ENCODE results near the gene USP1.
A peak's percentile ranks its signal among the peaks of the same experiment; 100 is the strongest.

USP1 gene, protein sequence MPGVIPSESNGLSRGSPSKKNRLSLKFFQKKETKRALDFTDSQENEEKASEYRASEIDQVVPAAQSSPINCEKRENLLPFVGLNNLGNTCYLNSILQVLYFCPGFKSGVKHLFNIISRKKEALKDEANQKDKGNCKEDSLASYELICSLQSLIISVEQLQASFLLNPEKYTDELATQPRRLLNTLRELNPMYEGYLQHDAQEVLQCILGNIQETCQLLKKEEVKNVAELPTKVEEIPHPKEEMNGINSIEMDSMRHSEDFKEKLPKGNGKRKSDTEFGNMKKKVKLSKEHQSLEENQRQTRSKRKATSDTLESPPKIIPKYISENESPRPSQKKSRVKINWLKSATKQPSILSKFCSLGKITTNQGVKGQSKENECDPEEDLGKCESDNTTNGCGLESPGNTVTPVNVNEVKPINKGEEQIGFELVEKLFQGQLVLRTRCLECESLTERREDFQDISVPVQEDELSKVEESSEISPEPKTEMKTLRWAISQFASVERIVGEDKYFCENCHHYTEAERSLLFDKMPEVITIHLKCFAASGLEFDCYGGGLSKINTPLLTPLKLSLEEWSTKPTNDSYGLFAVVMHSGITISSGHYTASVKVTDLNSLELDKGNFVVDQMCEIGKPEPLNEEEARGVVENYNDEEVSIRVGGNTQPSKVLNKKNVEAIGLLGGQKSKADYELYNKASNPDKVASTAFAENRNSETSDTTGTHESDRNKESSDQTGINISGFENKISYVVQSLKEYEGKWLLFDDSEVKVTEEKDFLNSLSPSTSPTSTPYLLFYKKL

DNA sequence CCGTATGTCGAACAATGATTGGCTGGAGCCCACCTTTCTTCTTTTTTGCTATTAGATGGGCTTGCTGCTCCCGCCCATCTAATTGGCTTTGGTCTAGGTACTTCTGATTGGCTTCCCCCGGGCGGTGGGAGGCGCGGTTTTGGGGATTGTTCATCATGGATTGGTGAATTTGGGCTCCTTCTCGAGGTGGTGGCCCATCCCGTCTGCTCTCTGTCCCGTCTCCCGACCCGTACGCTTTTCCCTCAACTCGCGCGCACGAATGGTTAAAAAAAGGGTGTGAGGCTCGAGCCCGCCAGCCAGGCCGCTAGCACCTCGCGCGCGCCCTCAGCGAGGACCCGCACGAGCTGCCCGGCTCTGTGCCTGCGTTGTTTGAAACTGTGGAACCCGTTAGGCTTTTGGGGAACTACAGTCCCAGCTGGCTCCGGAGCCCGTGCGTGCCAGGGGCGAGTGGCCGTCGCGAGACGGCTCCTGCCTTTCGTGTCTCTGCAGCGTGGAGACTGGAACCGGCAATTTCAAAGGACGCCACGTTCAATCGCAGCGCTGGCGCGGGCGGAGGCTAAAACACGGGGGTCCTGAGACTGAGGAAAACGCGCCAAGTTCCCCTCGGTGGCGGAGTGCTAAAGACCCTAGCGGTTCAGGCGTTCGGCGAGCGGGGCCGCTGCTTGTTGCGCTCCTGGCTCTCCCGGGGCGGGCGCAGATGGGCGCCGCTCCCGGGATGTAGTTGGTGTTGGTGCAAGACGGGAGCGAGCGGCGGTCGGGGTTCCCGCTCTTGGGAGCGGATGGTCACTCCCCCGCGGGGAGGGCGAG, at the start of gene USP1:
USP1 (plus strand) TSS at position 584 of the 807 bp plus-strand sequence. CDS start 2,819 bp downstream, outside the sequence.
- peak; percentile 96 to 99 (median 98) for DNase-seq

DNA sequence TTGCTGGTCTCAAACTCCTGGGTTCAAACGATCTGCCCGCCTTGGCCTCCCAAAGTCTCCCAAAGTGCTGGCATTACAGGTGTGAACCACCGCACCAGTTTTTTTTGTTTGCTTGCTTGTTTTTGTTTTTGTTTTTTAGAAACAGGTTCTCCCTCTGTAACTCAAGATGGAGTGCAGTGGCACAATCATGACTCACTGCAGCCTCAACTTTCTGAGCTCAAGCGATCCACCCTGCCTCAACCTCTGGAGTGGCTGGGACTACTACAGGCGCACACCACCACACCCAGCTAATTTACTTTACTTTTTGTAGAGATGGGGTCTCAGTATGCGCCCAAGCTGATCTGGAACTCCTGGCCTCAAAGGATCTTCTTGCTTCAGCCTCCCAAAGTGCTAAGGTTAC, 47.3 kb upstream of the USP1 start:
- no peak for DNase-seq

DNA sequence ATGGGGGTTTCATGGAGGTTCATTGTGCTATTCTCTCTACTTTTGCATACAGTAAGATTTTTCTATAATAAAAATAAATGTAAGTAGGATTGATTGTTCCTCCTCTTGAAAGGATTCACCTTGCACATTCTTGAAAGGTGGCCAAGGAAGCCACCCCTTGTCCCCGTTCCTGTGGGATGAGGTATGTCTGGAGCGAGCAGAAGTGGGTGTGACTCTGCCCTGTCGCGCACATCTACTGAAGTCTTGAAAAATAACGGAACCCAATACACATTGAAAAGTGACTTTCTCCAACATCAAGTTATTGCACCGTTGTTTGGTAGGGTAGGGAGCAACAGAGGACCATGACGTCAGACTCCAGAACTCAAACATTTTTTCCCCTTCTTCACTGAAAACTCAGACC, 46.8 kb upstream of the USP1 start:
- DNase-seq: no peak

DNA sequence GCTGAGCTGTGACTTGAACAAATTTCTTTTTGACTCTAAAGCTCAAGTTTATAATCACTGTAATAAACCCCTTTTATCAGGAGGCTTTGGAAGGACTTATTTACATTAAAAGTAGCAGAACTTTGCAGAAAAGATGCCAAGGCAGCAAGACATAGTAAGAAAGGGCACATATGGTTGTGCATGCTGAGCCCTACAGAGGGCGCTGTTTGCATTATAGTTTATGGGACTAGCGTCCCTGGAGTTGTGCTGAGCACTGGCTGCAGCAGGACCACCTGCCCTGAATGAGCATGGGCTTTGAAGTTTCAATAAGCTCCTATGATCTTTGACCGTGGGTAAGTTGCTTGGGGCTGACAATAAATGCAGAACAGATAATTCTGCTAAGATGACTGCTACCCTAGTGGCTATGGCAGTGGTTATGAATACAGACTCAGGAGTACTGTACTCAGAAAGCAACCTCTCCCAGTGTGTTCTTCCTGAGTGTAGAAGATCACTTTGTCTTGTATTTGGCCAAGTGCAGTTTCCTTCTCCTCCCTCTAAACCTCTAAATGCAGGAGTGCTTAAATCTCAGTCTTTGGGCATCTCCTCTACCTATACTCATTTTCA, 45.4 kb upstream of the USP1 start:
- no peak for DNase-seq

DNA sequence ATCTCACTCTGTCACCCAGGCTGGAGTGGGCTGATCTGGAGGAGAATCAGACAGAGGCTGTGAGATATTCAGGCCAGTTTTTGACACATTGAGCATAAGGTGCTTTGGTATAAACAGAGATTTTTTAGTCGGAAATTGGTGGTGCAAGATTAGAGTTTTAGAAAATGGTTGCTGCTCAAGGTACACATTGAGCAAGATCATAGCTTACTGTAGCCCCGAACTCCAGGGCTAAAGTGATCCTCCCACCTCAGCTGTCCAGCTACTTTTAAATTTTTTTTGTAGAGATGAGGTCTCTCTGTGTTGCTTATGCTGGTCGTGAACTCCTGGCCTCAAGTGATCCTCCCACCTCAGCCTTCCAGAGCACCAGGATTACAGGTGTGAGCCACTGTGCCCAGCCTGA, 43.9 kb upstream of the USP1 start:
- DNase-seq: no peak

DNA sequence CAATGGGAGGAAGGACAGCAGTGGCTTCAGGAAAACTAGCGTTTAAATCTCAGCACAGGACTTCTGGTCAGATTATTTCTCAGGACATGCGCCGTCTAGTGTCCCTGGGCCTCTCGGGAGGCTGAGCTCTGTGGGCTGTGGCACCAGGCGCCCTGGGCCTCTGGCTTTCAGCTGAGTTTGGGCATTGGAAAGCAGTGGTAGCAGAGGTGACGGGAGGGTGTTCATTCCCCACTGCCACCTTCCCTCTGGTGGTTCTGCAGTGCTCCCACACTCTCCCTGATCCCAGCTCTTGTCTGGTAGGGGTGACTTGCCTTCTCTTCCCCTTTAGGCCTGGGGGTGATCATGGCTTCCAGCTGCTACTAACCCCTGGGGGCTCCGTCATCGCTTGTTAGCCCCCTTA, 42.2 kb upstream of the USP1 start:
- no peak for DNase-seq

DNA sequence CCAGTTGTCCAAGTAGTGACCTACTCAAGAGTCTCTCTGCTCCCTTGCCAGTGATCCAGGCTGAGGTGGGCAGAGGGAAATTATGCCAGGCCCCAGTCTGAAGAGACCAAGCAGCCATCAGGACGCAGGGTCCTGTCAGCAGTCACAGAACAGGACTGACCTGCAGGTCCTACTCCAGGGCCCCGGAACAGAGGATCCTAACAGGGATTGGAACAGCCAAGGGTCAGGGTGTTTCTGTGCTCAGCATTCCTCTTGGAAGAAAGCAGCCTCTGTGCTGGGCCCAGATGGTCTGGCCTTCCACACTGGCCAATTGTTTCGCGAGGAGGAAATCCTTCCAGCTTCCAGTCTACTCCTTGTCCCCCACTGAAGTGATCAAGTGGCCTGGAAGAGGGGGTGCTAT, 41.6 kb upstream of the USP1 start:
- DNase-seq: no peak

DNA sequence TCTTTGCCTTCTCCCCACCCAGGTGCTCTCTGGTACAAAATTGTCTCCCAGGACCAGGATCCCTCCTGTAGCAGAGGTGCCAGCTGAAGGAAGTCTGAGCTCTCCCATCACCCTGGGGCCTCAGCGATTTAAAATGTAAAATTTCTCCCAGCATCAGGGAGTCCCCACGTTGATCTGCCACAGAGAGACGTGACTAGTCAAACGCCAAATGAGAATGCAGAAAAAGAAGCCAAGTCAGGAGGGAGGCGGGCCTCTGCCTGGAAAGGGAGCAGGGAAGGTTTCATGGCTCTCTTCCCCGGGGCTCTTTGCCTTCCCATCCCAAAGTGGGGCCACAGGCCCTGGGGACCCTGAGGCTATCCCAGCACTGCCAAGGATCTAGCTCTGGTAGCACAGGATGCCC, 40.0 kb upstream of the USP1 start:
- no peak for DNase-seq

DNA sequence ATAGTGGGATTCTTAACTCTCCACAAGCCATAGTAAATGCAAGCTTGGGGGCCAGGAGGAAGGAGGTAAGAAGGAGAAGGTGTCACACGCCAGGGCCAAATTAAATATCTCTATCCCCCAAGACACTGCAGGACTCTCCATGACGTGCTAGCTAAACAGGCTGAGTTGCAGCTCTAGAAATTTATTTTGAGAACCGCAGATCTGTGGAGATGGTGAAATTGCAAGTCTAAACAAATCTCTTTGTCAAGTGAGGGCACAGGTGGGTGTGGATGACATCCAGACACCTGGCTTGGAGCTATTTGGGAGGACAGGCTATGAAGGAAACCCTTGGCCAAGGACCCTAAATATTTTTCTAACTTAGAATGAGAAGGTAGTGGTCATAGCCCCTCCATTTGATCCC, 39.5 kb upstream of the USP1 start:
- DNase-seq: no peak

DNA sequence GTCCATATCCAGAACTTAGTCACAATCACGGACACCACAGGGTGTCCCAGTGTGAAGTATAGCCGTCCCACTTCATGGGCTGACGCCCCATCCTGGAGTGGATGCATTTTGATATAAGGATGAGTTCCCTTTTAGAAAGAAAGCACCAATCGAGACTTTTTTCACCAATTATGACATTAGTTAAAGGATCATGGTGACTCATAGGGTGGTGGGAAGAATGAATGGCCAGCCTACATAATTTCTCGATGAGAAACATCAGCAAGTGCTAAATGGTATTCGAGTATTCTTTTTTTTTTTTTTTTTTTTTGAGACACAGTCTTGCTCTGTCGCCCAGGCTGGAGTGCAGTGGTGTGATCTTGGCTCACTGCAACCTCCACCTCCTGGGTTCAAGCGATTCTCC, 38.5 kb upstream of the USP1 start:
- DNase-seq: no peak

DNA sequence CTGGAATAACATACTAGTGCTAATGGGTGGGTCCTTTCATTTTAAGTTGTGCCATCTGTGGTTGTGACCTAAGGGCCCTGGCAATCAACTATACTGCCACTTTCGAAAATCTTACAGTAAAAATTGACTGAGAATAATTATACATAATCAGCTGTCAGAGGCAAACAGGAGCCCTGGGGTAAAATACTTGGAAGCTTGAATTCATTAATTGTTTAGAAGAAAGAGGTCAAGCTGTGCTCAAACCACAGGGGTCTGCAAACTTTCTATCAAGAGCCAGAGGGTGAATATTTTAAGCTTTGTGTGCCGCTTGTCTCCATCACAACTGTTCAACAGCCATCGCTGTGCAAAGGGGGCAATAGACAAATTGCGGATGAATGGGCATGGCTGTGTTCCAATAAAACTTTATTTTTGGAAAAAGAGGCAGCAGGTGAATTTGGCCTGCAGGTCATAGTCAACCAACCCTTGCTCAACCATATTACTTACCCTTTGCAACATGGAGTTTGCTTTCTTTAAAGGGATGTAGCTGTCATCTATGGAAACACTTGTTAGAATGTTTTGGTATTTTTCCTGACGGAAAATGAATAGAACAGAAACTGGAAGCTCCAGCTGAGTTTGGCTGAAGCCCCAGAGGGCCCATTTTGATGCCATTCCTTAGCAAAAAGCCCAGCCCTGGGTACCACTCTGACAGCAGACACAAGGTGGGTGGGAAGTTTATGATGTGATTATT, 35.7 kb upstream of the USP1 start:
- DNase-seq: no peak

DNA sequence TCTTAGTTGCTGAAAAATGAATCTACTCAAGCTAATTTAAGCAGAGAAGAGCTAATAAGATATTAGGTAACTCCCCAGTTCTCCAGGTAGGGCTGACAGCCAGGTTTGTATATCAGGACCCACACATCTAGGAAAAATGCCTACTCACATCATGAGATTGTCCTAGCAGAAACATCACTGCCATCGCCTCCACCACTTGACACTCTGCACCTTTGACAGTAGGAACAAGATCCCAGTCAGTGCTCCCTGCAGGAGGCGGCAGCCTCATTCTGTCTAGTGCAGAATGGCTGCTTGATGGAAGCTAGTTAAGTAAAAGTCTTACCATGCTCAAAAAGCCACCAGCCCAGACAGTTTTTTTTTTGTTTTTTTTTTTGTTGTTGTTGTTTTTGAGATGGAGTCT, 31.6 kb upstream of the USP1 start:
- no peak for DNase-seq

DNA sequence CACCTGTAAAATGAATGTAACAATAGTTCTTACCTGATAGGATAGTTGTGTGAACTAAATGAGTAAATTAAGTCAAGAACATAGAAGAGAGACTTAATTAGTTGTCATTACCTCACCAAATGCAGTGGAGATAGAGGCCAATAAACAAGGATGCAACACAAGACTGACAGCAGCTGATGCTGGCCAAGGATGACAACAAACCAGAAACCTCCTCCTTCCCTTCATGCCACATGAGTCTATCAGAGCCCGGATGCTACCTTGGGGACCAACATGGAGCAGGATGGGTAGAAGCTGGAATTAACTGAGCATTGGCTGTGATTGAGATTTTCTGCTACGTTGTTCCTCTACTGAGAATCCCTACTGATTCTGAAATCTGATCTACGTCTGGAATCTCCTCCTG, 30.3 kb upstream of the USP1 start:
- no peak for DNase-seq

DNA sequence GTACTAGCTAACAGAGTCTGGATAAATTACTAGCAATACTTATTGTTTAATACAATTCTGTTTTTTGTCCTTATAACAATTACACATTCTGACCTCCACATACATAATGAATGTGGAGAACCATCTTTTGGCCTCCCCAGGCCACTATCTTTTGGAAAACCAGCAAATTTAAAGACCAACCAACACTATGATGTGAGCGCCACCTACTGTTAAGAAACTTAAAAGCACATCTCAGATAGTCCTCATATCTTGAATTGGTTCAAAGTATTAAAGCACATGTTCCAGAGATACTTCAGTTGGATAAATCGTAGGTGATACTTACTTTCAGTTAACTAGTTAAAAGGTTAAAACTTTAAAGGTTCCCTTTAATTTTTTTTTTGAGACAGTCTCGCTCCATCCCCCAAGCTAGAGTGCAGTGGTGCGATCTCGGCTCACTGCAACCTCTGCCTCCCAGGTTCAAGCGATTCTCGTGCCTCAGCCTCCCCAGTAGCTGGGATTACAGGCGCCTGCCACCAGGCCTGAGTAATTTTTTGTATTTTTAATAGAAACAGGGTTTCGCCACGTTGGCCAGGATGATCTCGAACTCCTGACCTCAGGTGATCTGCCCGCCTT, 29.3 kb upstream of the USP1 start:
- DNase-seq: no peak

DNA sequence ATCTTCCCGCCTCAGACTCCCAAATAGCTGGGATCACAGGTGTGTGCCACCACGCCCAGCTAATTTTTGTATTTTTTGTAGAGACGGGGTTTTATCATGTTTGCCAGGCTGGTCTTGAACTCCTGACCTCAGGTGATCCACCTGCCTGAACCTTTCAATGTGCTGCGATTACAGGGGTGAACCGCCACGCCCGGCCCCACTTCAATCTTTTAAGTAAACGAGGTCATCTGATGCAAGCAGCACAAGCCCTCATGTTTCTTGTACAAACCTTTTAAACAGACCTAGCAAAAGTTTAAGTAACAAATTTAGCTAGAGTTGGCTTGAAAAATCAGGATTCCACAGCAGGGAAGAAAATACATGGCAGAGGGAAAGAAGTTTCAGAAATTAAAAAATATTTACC, 21.2 kb upstream of the USP1 start:
- no peak for DNase-seq

DNA sequence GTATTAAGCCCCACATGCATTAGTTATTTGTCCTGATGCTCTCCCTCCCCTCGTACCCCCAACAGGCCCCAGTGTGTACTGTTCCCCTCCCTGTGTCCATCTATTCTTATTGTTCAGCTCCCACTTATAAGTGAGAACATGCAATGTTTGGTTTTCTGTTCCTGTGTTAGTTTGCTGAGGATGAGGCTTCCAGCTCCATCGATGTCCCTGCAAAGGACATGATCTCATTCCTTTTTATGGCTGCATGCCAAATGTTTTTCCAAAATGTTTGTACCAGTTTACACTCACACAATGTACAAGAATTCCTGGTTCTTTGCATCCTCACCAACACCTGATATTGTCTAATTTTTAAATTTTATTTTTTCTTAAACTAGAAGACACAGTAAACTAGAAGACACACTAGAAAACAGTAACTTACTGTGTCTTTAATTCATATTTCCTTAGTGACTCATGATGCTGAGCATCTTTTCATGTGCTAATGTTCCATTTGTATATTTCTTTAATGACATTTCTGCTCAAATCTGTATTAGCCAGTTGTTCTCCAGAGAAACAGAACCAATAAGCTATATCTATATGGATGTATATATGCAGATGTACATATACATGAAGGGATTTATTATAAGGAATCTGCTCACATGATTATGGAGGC, 19.4 kb upstream of the USP1 start:
- DNase-seq: no peak

DNA sequence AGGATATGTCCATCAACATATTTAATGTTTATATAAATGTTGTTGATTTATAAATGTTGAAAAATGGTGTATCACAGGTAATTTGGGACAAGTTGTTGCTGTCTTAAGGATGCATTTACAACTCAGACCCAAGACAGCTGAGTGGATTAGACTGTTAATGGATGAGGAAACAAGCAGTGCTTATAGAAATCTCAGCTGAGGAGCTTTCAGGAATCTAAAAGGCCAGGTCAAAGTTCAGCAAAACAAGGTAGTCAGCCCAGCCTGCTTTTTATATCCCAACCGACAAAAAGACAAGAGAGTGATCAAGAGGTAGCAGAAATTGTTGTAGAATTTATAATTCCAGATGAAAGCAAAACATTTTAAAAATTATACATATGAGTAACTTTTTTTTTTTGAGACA, 16.6 kb upstream of the USP1 start:
- no peak for DNase-seq

DNA sequence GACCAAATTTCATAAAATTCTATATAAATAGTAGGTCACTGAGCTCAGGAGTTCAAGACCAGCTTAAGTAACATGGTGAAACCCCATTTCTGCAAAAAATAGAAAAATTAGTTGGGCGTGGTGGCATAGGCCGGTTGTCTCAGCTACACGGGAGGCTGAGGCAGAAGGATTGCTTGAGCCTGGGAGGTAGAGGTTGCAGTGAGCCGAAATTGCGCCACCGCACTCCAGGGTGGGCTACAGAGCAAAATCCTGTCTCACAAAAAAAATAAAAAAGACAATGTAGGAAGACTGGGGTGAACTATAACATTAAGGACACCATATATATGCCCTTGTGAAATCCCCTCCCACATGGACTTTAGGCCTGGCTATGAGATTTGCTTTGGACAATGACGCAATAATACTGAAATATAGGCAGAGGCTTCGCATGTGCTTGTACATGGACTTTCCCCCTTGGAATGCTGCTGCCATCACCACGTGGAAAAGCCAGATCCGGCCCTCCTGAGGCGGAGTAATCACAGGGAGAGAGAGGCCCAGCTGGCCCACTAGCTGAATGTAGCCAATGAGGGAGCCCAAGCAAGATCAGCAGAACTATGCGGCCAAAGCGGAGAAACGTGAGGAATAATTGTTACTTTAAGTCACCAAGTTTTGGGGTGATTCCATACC, 13.1 kb upstream of the USP1 start:
- no peak for DNase-seq

DNA sequence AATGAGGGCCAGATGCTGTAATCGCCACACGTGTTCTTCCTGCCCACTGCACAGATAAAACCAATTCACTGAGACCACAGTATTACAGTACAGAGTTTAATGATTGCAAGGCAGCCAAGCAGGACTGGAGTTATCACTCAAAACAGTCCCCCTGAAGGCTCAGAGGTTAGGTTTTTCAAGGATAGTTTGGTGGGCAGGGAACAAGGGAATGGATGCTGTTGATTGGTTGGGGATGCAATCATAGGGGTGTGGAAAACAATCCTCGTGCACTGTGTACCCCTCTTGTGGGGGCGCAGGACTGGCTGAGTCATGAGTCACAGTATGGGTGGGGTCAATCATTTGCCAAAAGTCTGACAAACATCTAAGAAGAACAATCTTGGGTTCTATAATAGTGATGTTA, 12.4 kb upstream of the USP1 start:
- DNase-seq: no peak

DNA sequence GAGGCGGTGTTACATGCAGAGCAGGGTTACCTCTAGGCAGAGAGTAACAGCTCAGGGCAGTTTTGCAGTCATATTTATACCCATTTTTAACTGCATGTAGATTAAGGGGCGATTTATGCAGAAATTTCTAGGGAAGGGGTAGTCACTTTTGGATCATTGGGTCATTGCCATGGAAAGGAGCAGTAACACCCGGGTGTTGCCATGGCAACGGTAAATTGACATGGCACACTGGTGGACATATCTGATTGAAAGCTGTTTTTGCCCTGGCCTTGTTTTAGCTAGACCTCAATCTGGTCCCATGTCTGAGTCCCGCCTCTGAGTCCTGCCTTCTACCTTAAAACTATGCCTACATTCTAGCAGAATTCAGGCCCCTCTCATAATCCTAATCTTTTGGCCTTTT, 11.8 kb upstream of the USP1 start:
- DNase-seq: no peak

DNA sequence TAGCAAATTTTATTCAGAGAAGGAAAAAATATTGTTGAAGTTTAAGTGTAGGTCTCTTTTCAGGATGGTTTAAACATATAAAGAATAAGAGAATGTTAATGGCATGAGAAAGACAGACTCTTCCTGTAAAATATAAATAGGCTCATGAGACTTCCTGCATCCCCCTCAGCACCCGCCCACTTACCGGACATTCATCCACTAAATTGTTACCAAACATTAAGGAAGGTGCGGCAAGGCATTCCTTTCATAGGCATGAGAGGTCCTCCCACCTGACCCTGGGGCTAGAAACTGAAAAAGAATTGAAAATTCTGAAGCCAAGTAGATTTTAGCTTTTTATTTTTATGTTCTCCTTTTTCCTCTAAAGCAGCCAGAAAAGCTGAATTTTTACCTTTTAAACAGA, 10.6 kb upstream of the USP1 start:
- no peak for DNase-seq

All from activated naive CD4-positive, alpha-beta T cell (primary cell).